NB4 (cell line): ENCODE results near the gene DSE.

Experiments
- DNase-seq: peaks from one replicate; pipeline ENCODE4 v3.0.0; 2010; ENCODE audit warnings: low read depth
- H3K4me3 ChIP-seq: one replicate; pipeline ENCODE4 v1.5.1; 2011; ENCODE audit warnings: mild to moderate bottlenecking, low read depth, low read length, moderate library complexity
- CTCF ChIP-seq: IDR thresholded peaks from one replicate; pipeline ENCODE4 v1.5.1; 2012; ENCODE audit warnings: low read depth, low read length
- MAX ChIP-seq: IDR thresholded peaks from 2 replicates; pipeline ENCODE4 v1.6.1; 2011; ENCODE audit warnings: low read depth, low read length
- MYC ChIP-seq: IDR thresholded peaks from 2 replicates; pipeline ENCODE4 v1.6.1; 2011; ENCODE audit warnings: low read depth, low read length
- POLR2A ChIP-seq: IDR thresholded peaks from 2 replicates; pipeline ENCODE4 v1.6.1; 2011; ENCODE audit warnings: mild to moderate bottlenecking; ENCODE audit not compliant: insufficient read length; ENCODE audit errors: extremely low read depth

Gene DSE

GRCh38 chr6:116400328-116400727 is 29.6 kb downstream of the DSE start:
- H3K4me3 ChIP-seq: no peak overlapping the region
- TF ChIP-seq POLR2A (no peak), MYC (no peak), CTCF (no peak), MAX (no peak)
- DNase-seq: no peak

- TF ChIP-seq POLR2A: no peak
- TF ChIP-seq MAX: no peak
- no peak for TF ChIP-seq CTCF
- no peak for TF ChIP-seq MYC
- DNase-seq: no peak
Measured at GRCh38 chr6:116402108-116402937, 31.6 kb downstream of the DSE start.

GRCh38 chr6:116403205-116403604 is 32.5 kb downstream of the DSE start:
- no peak overlapping the region for H3K4me3 ChIP-seq
- no peak for TF ChIP-seq MAX
- no peak for TF ChIP-seq MYC
- no peak for TF ChIP-seq CTCF
- TF ChIP-seq POLR2A: no peak
- DNase-seq: no peak

More at GRCh38 chr6:116402108-116402937, 31.6 kb downstream of the DSE start:
- no peak overlapping the region for H3K4me3 ChIP-seq

- H3K4me3 ChIP-seq: no peak overlapping the region
- TF ChIP-seq MYC: no peak
- TF ChIP-seq MAX: no peak
- TF ChIP-seq CTCF: no peak
- TF ChIP-seq POLR2A: no peak
- DNase-seq: no peak
Measured at GRCh38 chr6:116404696-116405095, 33.9 kb downstream of the DSE start.

GRCh38 chr6:116405138-116405537 is 34.4 kb downstream of the DSE start:
- TF ChIP-seq MAX (no peak), POLR2A (no peak), MYC (no peak), CTCF (no peak)
- no peak for DNase-seq
- no peak overlapping the region for H3K4me3 ChIP-seq
